ENCODE results near the gene MRPS22.
"Not testable (repeated sequence)": the region's sequence is repeated elsewhere in the genome, so short reads cannot be mapped to it uniquely, and the experiment has no call there.

The MRPS22 gene

GRCh38 chr3:139312959-139313358 lies 30.9 kb upstream of the MRPS22 start:
- no peak for DNase-seq

GRCh38 chr3:139313921-139314320 lies 29.9 kb upstream of the MRPS22 start:
- no peak for DNase-seq

DNA sequence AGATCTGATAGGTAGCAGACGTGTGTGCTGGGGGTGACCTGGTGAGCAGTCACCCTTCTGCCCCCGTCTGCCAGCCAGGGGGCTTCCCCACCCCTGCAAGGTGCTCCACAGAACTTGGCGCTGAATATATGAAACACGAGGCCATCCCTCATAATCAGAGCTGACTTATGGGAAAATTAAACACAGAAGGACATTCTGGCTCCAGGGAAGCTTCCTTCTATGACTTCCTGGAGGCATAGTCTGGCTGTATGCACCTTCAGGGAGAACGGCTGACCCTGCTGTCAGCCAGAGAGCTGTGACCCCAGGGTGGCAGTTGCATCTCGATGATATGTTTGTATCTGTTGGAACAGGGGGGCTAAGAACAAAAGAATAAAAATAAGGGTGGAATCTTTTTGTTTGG lies 26.6 kb upstream of the MRPS22 start:
- no peak for DNase-seq

DNA sequence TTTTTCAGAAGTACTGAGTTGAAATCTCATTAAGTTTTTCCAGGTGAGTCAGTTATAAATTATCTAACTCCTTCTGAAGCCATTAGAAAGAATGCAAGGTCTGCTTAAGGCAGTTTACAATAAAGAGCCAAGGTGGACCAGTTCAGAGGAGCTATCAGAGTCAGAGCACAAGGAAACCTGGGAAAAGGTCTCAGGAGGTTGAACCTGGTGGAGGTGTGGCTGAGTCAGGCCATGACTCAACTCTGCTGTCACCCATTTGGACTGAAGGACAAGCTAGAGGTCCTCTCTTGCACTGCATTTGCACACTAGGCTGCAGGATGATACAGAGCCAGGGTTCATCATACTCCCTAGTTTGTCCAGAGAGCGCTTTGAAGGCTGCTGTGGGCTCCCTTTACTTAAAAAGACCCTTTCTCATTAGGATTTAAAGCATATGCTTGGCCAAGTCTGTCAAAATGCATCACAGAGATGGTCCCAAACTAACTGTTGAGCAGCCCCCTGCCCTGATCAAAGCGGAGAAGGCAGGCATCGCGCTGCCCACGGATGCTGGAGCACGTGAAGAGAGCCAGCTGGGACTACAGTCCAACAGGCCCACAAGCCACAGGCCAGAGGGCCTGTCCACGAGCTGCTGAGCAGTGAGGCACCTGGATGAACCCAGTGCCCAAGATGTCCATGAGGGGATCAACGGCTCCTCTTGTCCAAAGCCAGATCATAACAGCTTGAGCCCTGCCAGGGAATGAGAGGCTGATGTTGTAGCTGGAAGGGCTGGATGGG lies 26.0 kb upstream of the MRPS22 start:
- no peak for DNase-seq

DNA sequence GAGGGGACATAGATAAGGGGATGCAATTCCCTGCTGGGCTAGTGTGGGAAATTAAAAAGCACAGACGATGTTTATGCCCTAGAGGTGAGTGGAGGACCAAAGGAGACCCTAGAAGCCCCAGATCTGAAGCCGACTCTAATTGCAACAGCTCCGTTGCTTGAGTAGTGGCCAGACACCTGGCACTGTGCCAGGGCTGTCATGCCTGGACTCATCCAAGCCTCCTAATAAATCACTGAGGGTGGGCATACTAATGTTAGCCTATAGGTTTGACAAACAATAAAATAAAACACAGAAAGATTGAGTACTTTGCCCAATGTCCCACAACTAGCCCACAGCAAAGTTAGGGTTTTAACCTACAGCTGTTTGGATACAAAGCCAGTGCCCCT lies 25.4 kb upstream of the MRPS22 start:
- no peak for DNase-seq

GRCh38 chr3:139318826-139319225 lies 25.0 kb upstream of the MRPS22 start:
- no peak for DNase-seq

DNA sequence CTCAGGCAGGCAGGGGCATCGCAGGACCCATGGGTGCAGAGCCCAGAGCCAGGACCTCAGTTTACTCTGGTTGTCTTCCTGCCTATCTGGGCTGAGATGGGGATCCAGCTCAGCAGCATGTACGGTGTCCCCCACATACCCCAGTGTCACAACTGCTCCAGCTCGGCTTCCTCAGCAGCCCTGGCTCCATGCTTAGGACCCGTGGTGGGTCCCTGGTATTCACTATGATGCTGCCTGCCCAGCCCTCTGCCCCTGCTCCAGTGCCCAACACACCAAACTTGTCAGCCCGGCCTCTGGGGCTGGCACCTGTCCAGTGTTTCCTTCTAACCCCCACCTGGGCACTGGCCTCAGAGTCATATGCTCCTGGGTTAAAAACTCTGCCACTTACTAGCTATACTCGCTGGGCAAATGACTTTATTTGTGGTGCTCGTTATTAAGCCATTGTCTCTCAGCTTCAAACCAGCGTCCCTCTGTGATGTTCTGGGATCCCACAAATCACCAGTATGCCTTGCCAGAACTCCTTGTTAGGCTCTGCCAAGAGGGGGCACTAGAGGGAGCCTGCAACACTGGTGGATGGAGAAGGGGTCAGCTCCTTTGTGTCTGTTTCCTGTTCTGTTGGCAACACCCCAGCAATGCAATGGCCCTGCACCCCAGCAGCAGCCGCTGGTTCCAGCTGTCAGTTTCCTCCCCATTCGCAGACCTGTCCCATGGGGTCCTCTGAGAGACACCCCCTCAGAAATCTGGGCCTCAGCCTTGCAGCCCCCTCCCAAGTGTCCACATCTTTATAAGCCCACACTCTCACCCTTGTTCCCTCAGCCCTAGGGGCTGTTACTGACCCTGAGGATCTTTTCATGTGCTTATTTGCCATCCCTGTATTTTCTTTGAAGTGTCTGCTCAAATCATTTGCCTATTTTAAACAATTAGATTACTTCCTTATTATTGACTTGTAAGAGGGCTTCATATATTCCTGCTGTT lies 24.1 kb upstream of the MRPS22 start:
- peak in 1 of 2 experiments; percentile 13 for DNase-seq

DNA sequence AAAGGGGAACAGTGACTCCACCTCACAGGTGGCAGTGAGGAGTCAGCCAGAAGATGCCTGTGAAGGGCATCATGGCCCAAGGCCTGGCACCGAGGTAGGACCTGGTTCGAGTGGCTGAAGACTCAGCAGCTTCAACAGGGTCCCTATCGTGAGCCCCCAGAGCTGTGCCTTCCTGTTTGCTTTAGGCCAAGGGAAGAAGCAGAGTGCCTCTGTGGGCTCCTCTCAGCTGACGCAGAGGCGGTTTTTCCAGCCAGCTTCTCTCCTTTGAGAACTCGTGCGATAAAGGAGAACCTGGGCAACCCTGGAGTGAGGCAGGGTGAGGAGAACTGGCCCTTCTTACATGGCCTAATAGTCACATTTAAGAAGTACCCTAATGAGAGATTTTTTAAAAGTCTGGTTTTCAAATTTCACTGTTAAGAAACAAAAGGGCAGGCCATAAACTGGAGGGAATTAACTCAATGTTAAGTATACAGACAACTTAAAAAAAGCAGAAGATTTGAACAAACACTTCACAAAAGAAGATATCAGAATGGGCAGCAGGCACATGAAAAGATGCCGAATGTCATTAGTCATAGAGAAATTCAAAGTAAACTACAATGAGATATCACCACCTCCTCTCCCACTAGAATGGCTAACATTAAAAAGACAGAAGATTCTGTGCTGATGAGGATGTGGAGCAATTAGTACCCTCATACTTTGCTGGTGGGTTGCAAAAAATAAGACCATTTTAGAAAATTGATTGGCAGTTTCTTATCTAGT lies 23.1 kb upstream of the MRPS22 start:
- no peak for DNase-seq

DNA sequence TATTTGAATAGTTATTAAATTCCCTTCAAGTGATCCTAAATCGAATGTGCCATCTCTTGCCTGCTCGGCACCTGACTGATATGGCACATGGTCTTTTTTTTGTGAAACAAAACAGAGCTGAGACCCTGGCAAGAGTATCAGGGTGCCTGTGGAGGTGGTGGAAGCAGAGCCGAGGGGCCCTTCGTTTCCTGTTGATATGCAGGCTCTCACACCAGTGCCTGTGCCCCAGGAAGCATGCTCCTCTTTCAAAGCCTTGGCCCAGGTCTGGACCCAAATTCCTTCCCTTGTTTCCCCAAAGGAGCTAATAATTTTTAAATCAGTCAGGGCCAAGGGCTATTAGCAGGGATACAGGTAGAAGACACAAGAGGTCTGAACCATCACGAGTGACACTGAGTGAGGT lies 21.5 kb upstream of the MRPS22 start:
- DNase-seq = no peak

DNA sequence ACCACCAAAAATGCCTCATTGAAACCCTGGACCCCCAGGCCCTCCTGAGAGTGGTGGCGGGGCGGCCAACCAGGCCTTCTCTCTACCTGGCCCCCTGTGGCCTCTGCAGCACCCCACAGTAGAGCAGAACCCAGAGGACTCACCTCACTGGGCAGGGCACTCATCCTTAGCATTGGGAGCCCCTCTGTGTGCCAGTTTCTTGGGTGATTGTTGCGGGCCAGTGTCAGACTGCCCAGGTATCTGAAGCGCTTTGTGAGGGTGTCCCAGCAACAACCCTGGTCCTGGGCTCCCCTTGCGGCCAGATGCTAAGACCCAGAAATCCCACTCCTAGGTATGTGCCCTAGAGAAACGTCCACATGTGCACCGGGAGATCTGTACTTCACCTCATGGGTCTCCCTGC lies 20.7 kb upstream of the MRPS22 start:
- no peak for DNase-seq

DNA sequence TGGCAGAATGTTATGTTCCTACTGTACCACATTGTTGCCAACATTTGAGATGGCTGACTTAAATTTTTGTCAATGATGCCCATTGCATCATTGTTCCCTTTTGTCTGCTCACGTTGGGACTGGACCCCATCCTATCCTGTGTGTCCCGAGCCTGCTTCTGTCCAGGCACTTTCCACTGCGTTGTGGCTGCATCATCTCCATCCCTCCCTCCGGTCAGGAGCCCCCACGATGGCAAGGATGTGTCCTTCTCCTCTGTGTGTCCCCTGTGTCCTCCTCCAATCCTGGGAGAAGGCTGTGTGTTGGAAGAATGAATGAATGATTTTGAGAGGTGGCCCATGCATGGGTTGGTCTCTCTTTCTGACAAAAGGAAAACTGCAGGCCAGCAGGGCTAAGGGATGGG lies 19.4 kb upstream of the MRPS22 start:
- no peak for DNase-seq

- no peak for DNase-seq
Observed at GRCh38 chr3:139325551-139325950, 18.3 kb upstream of the MRPS22 start.

DNA sequence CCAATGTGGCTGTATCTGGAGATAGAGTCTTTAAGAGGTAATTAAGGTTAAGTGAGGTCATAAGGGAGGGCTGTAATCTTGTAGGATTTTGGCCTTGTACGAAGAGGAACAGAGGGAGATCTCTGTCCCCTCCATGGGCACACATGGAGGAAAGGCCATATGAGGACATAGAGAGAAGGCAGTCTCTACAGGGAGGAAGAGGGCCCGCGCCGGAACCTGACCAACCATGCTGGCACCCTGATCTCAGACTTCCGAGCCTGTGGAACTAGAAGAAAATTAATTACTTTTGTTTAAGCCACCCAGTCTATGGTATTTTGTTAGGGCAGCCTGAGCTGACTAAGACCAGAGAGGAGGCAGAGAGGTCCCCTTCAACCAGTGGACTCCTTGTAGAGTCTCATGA lies 17.7 kb upstream of the MRPS22 start:
- DNase-seq = no peak

DNA sequence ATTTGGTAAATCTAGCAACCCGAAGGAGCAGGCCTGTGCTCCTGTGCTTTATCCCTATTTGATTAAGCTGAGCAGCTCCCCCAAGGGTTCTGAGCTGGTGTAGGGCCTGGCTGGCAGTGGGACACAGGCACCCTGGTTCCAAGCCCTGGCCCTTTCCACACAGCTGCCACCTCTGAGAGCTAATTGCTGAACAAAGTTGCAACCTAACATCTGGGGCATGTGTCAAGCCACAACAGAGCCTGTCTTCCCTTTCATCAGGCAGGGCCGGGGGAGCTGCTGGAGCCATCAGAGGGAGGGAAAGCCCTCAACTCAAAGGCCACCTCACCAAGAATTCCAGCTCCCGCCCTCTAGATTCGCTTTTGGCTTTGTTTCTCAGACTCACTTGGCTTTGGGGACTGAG lies 17.1 kb upstream of the MRPS22 start:
- DNase-seq = no peak

DNA sequence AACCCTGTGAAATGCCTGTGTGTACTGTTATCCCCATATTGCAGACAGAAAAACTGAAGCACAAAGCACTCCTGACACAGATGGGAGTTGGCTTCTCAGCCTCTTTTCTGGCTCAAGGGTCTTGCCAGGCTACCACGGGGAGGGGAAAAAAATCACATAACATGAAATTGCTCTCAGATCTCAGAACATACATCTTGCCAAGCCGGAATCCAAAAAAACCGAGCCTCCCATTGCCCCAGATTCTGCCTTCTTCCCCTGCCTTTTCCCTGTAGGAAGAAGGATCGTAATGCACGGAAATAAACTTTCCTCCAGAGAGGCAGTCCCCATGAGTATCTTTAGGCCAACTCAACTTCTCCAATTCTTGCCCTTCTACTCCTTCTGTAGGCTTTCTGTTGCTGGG lies 16.6 kb upstream of the MRPS22 start:
- no peak for DNase-seq

DNA sequence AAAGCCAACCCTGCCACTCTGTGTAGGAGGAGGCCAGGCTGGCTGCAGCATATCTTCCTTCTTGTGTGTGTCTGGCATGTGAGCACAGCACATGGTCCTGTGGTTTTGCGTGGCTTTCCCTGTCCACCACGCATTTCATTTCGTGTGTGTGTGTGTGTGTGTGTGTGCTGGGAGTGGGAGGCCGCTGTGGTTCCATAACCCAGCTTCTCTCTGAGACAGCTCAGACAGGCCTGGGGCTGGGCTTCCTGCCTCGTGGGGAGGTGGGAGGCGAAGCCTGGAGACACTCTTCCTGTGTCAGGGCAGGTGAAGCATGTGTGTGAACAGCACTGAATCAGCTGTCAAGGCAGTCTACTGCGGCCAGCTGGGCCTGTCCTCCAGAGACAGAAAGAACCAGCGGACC lies 16.0 kb upstream of the MRPS22 start:
- DNase-seq = peak in 1 of 2 experiments; percentile 10

DNA sequence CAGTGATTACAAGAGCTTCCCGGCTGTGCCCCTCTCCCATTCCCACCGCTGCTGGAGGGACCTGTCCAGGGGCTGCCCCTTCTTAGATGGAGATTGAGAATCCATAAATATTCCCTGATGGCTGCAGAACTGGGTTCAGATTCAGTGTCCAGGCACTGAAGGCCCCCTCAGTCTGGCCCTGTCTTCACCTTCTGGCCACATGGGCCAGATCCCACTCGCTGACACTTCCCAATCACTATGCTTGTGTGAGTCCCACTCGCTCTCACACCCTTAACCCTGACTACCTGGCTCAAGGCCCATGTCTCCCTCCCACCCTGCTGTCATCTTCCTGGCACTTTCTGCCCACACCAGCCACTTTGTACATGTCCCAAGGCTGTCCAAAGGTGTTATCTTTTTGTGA lies 15.5 kb upstream of the MRPS22 start:
- DNase-seq = no peak

DNA sequence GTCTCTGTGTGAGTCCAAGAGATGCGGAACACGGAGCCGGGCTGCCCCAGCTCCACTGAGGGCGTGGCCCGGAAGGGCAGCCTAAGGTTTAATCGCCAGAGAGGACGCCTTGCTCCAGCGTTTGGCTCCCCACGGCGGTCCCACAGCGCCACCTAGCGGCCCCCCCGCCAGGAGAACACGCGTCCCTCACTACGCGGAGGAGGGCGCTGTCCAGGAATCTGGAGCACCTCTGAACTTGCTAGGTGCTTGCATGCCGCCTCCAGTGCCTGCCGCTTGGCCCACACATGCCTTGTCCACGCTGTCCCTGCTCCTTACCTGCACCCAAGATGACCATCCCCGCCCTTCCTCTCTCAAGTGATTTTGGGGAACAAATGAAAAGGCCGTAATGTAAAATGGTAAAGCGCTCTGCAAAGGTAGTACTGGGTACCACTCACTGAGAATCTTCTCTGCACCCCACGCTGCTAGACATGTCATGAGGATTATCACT lies 14.4 kb upstream of the MRPS22 start:
- peak; percentile 77 to 80 for DNase-seq

DNA sequence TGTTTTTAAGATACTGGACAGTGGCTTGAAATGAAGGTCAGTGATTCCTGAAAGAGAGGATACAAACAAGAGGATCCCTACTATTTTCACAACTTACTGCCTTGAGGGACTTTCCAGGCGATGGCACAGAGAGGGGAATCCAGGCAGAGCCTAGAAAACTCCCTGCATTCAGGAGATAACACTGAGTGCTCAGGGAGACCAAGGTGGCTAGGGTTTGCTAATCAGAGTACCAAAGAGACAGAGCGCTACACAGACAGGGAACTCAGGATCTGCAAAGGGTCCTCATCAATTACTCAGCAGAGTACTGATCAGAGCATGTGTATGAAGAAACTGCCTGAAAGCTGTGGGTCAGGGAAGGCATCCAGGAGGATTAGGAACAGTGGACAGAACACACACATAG lies 11.7 kb upstream of the MRPS22 start:
- DNase-seq = no peak

- DNase-seq = not testable (repeated sequence)
Observed at GRCh38 chr3:139334675-139335074, 9.1 kb upstream of the MRPS22 start.

DNA sequence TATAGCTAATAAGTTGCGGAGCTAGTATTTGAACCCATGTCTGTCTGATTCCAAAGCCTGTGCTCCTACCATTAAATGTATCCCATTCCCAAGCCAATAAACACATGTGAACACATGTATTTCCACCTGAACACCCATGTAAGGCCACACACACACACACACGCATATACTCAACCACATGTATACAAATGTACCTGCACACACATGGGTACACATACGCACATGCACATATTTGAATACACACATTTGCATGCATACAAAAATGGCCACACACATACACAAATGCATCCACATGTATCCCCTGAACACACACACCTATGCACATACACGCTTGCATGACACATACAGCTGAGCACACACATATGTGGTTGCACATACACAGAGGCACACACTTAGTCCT lies 5.4 kb upstream of the MRPS22 start:
- no peak for DNase-seq

GRCh38 chr3:139339219-139339906 lies 4.5 kb upstream of the MRPS22 start:
- DNase-seq = peak; percentile 13 to 39

DNA sequence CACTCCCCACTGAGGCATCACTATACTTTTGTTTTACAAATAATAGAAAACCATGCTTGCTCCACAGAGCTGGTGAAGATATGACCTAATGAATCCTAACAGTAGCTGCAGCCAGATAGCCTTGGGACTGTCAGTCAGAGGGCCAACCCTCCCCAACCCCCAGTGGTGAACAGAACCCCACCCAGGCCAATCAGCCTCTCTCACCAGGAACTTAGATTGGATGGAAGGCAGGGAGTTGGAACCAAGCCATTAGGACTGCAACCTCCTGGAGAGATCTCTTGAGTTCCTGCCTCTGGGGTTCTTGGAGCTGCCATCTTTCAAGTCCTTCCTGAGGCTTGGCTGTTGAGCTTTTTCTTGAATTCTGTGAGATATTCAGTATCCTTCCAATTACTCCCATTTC lies 3.0 kb upstream of the MRPS22 start:
- no peak for DNase-seq

All from Kasumi-1 (cell line).